Measurements from ENCODE around the gene WASF2. TPM values are rescaled to one million over a fixed set of nuclear protein-coding genes. Genes with fewer than 3 reads are reported as not detected.
"Not testable (repeated sequence)": the region's sequence is repeated elsewhere in the genome, so short reads cannot be mapped to it uniquely, and the experiment has no call there.

Gene WASF2
- total and polyA plus RNA-seq, 9 donors: 22.4 to 99.8 (median 72.4) TPM

GRCh38 chr1:27438621-27439061 is 51.3 kb downstream of the WASF2 start:
- WGBS (ENCODE audit: insufficient coverage): no CpG with 5 or more reads among the region's 1 CpG
- DNase-seq: peak; percentile 58
- H3K27me3 ChIP-seq (ENCODE audit: control insufficient read depth, insufficient read depth, low read length): no peaks in the 10 kb centered on the region
- H3K9me3 ChIP-seq (replicated peaks; ENCODE audit: control insufficient read depth, low read depth, low read length): no peaks in the 10 kb centered on the region
- H3K4me3 ChIP-seq (ENCODE audit: low read length): no peak overlapping the region
- H3K36me3 ChIP-seq (ENCODE audit: control insufficient read depth, insufficient read depth, low read length): peaks cover 7% of the 10 kb centered on the region
- peaks cover 36% of the 10 kb centered on the region for H3K4me1 ChIP-seq (ENCODE audit: control insufficient read depth, insufficient read depth, low read length)
- H3K27ac ChIP-seq (ENCODE audit: low read length): peak overlapping the region; percentile 73

- H3K4me1 ChIP-seq (ENCODE audit: control insufficient read depth, insufficient read depth, low read length): peaks cover 47% of the 10 kb centered on the region
- WGBS (ENCODE audit: insufficient coverage): 40% methylated on average over 2 of the region's 5 CpGs
- peak; percentile 80 for DNase-seq
- peak overlapping the region; percentile 87 for H3K27ac ChIP-seq (ENCODE audit: low read length)
- H3K4me3 ChIP-seq (ENCODE audit: low read length): no peak overlapping the region
- H3K9me3 ChIP-seq (replicated peaks; ENCODE audit: control insufficient read depth, low read depth, low read length): no peaks in the 10 kb centered on the region
- H3K36me3 ChIP-seq (ENCODE audit: control insufficient read depth, insufficient read depth, low read length): peaks cover 7% of the 10 kb centered on the region
- H3K27me3 ChIP-seq (ENCODE audit: control insufficient read depth, insufficient read depth, low read length): no peaks in the 10 kb centered on the region
Measured at GRCh38 chr1:27436204-27437159, 53.5 kb downstream of the WASF2 start.

- H3K27ac ChIP-seq (ENCODE audit: low read length): peak overlapping the region; percentile 60
- peak; percentile 82 for DNase-seq
- peaks cover 54% of the 10 kb centered on the region for H3K4me1 ChIP-seq (ENCODE audit: control insufficient read depth, insufficient read depth, low read length)
- no CpG with 5 or more reads among the region's 2 CpGs for WGBS (ENCODE audit: insufficient coverage)
- H3K36me3 ChIP-seq (ENCODE audit: control insufficient read depth, insufficient read depth, low read length): peaks cover 5% of the 10 kb centered on the region
- H3K27me3 ChIP-seq (ENCODE audit: control insufficient read depth, insufficient read depth, low read length): no peaks in the 10 kb centered on the region
- no peak overlapping the region for H3K4me3 ChIP-seq (ENCODE audit: low read length)
- no peaks in the 10 kb centered on the region for H3K9me3 ChIP-seq (replicated peaks; ENCODE audit: control insufficient read depth, low read depth, low read length)
Measured at GRCh38 chr1:27435566-27436203, 54.3 kb downstream of the WASF2 start.

- Histone ChIP-seq H3K4me1 (ENCODE audit: control insufficient read depth, insufficient read depth, low read length) (peaks cover 63% of the 10 kb centered on the region), H3K27me3 (ENCODE audit: control insufficient read depth, insufficient read depth, low read length) (no peaks in the 10 kb centered on the region), H3K36me3 (ENCODE audit: control insufficient read depth, insufficient read depth, low read length) (no peaks in the 10 kb centered on the region), H3K9me3 (replicated peaks; ENCODE audit: control insufficient read depth, low read depth, low read length) (no peaks in the 10 kb centered on the region), H3K27ac (ENCODE audit: low read length) (no peak overlapping the region), H3K4me3 (ENCODE audit: low read length) (no peak overlapping the region)
- no peak for DNase-seq
- WGBS (ENCODE audit: insufficient coverage): 90% methylated on average over 2 of the region's 3 CpGs
Measured at GRCh38 chr1:27433706-27434105, 56.3 kb downstream of the WASF2 start.

- not testable (repeated sequence) for DNase-seq; H3K9me3 ChIP-seq (replicated peaks; ENCODE audit: control insufficient read depth, low read depth, low read length); H3K4me3 ChIP-seq (ENCODE audit: low read length); H3K27me3 ChIP-seq (ENCODE audit: control insufficient read depth, insufficient read depth, low read length); H3K36me3 ChIP-seq (ENCODE audit: control insufficient read depth, insufficient read depth, low read length); H3K27ac ChIP-seq (ENCODE audit: low read length)
- H3K4me1 ChIP-seq (ENCODE audit: control insufficient read depth, insufficient read depth, low read length): peaks cover 63% of the 10 kb centered on the region
- no CpG with 5 or more reads among the region's 1 CpG for WGBS (ENCODE audit: insufficient coverage)
Measured at GRCh38 chr1:27432725-27433124, 57.2 kb downstream of the WASF2 start.

GRCh38 chr1:27431601-27431940 is 58.4 kb downstream of the WASF2 start:
- Histone ChIP-seq H3K4me1 (ENCODE audit: control insufficient read depth, insufficient read depth, low read length) (peaks cover 71% of the 10 kb centered on the region), H3K36me3 (ENCODE audit: control insufficient read depth, insufficient read depth, low read length) (peaks cover 10% of the 10 kb centered on the region), H3K9me3 (replicated peaks; ENCODE audit: control insufficient read depth, low read depth, low read length) (no peaks in the 10 kb centered on the region), H3K27ac (ENCODE audit: low read length) (peak overlapping the region; percentile 77), H3K4me3 (ENCODE audit: low read length) (no peak overlapping the region), H3K27me3 (ENCODE audit: control insufficient read depth, insufficient read depth, low read length) (no peaks in the 10 kb centered on the region)
- no CpG with 5 or more reads among the region's 2 CpGs for WGBS (ENCODE audit: insufficient coverage)
- DNase-seq: no peak

GRCh38 chr1:27430903-27431600 is 58.9 kb downstream of the WASF2 start:
- no CpG with 5 or more reads among the region's 1 CpG for WGBS (ENCODE audit: insufficient coverage)
- DNase-seq: peak; percentile 82
- peak overlapping the region; percentile 77 for H3K27ac ChIP-seq (ENCODE audit: low read length)
- H3K36me3 ChIP-seq (ENCODE audit: control insufficient read depth, insufficient read depth, low read length): peaks cover 10% of the 10 kb centered on the region
- H3K27me3 ChIP-seq (ENCODE audit: control insufficient read depth, insufficient read depth, low read length): no peaks in the 10 kb centered on the region
- H3K4me1 ChIP-seq (ENCODE audit: control insufficient read depth, insufficient read depth, low read length): peaks cover 71% of the 10 kb centered on the region
- no peak overlapping the region for H3K4me3 ChIP-seq (ENCODE audit: low read length)
- no peaks in the 10 kb centered on the region for H3K9me3 ChIP-seq (replicated peaks; ENCODE audit: control insufficient read depth, low read depth, low read length)

GRCh38 chr1:27429029-27429425 is 60.9 kb downstream of the WASF2 start:
- Histone ChIP-seq H3K4me1 (ENCODE audit: control insufficient read depth, insufficient read depth, low read length) (peaks cover 60% of the 10 kb centered on the region), H3K9me3 (replicated peaks; ENCODE audit: control insufficient read depth, low read depth, low read length) (no peaks in the 10 kb centered on the region), H3K4me3 (ENCODE audit: low read length) (no peak overlapping the region), H3K27me3 (ENCODE audit: control insufficient read depth, insufficient read depth, low read length) (no peaks in the 10 kb centered on the region), H3K27ac (ENCODE audit: low read length) (peak overlapping the region; percentile 93), H3K36me3 (ENCODE audit: control insufficient read depth, insufficient read depth, low read length) (peaks cover 21% of the 10 kb centered on the region)
- DNase-seq: no peak
- no CpG with 5 or more reads among the region's 2 CpGs for WGBS (ENCODE audit: insufficient coverage)

- peak; percentile 76 for DNase-seq
- no peaks in the 10 kb centered on the region for H3K9me3 ChIP-seq (replicated peaks; ENCODE audit: control insufficient read depth, low read depth, low read length)
- 6% methylated on average over 3 of the region's 17 CpGs for WGBS (ENCODE audit: insufficient coverage)
- no peaks in the 10 kb centered on the region for H3K27me3 ChIP-seq (ENCODE audit: control insufficient read depth, insufficient read depth, low read length)
- no peak overlapping the region for H3K4me3 ChIP-seq (ENCODE audit: low read length)
- peaks cover 21% of the 10 kb centered on the region for H3K36me3 ChIP-seq (ENCODE audit: control insufficient read depth, insufficient read depth, low read length)
- peak overlapping the region; percentile 93 for H3K27ac ChIP-seq (ENCODE audit: low read length)
- peaks cover 62% of the 10 kb centered on the region for H3K4me1 ChIP-seq (ENCODE audit: control insufficient read depth, insufficient read depth, low read length)
Measured at GRCh38 chr1:27428316-27429028, 61.5 kb downstream of the WASF2 start.

All from muscle of leg (tissue), 11 donors.